CD4-positive, alpha-beta T cell (primary cell): ENCODE measurements around the gene DOCK4. TPM values are rescaled to one million over a fixed set of nuclear protein-coding genes. Genes with fewer than 3 reads are reported as not detected.

ENCODE experiments used
- ATAC-seq: fragments of 200-7000 bp; cut with Tn5 transposase; one replicate; pipeline ENCODE4 v1.10.0; 2022; ENCODE audit warnings: mild to moderate bottlenecking; ENCODE audit not compliant: poor library complexity
- CTCF ChIA-PET: fragments of 350-600 bp; sonication (Branson Sonifier 250); formaldehyde crosslinking; loops from one replicate; lab custom pipeline; 2021; ENCODE audit warnings: antibody characterized with exemption, inconsistent platforms; lab: Charles Lee
- POLR2A ChIA-PET: fragments of 350-600 bp; sonication (Branson Sonifier 250); formaldehyde crosslinking; loops from one replicate; lab custom pipeline; 2021; ENCODE audit warnings: antibody characterized with exemption, inconsistent platforms; lab: Charles Lee
- DNase-seq, 14 experiments: peaks; one replicate each; pipeline ENCODE4 v3.0.0-alpha.2; 2013 to 2020; ENCODE audit warnings: mixed read lengths in 2 of 14
- H3K27ac ChIP-seq, 2 donors: one replicate each; pipeline versions ENCODE4 v1.5.1 to v1.7.0; 2013; ENCODE audit warnings: low read length in 2 of 2, low read depth in 1 of 2, mild to moderate bottlenecking in 1 of 2
- H3K27me3 ChIP-seq, 2 experiments: 1 replicate in 1 of 2; 2 replicates in 1 of 2; pipeline versions ENCODE4 v1.6.1 to v1.7.0; 2013; ENCODE audit warnings: low read length in 2 of 2, control low read depth in 1 of 2, mild to moderate bottlenecking in 1 of 2, moderate library complexity in 1 of 2; ENCODE audit not compliant: insufficient read depth in 2 of 2, control insufficient read depth in 1 of 2
- H3K36me3 ChIP-seq: one replicate; pipeline ENCODE4 v1.6.1; 2013; ENCODE audit warnings: low read length, control low read depth; ENCODE audit not compliant: insufficient read depth
- H3K4me1 ChIP-seq: one replicate; pipeline ENCODE4 v1.6.1; 2013; ENCODE audit warnings: low read length, control low read depth; ENCODE audit not compliant: insufficient read depth
- H3K4me3 ChIP-seq: one replicate; pipeline ENCODE4 v1.5.1; 2013; ENCODE audit warnings: mild to moderate bottlenecking, low read length, moderate library complexity
- H3K9me3 ChIP-seq, 2 experiments: 1 replicate in 1 of 2; 2 replicates in 1 of 2; pipeline versions ENCODE4 v1.6.1 to v1.7.0; 2013; ENCODE audit warnings: low read length in 2 of 2, mild to moderate bottlenecking in 2 of 2, control low read depth in 1 of 2, moderate library complexity in 1 of 2; ENCODE audit not compliant: control insufficient read depth in 1 of 2, insufficient read depth in 1 of 2
- H3K27ac Mint-ChIP-seq: one replicate; pipeline ENCODE4 v1.8.0; 2020; ENCODE audit warnings: mixed read lengths
- H3K27me3 Mint-ChIP-seq: one replicate; pipeline ENCODE4 v1.8.0; 2021; ENCODE audit warnings: mixed read lengths
- H3K36me3 Mint-ChIP-seq: one replicate; pipeline ENCODE4 v1.8.0; 2021; ENCODE audit warnings: low read depth, mixed read lengths
- H3K4me1 Mint-ChIP-seq: one replicate; pipeline ENCODE4 v1.8.0; 2021; ENCODE audit warnings: low read depth, mixed read lengths
- H3K4me3 Mint-ChIP-seq: one replicate; pipeline ENCODE4 v1.8.0; 2020; ENCODE audit warnings: mild to moderate bottlenecking, mixed read lengths
- H3K9me3 Mint-ChIP-seq: one replicate; pipeline ENCODE4 v1.8.0; 2020; ENCODE audit warnings: mixed read lengths
- intact Hi-C, 2 experiments: fragments of 100-400 bp; cut with DNase I in 1 of 2; cut with micrococcal nuclease in 1 of 2; formaldehyde crosslinking; loops; one replicate each; pipeline versions ENCODE4 v1.15.1 to v1.9.0; 2023 to 2025; cut with DNase I, micrococcal nuclease
- total RNA-seq, 174 experiments: library from RNA in 2 of 174; stranded (reverse) in 2 of 174; gene quantifications; one replicate each; pipeline ENCODE4 v1.2.3 and lab custom pipeline; 2021 to 2026
- TF ChIP-seq, protein P1 (sequence below): fragments of 200-600 bp; IDR thresholded peaks from one replicate; pipeline ENCODE4 v1.8.0; 2022; ENCODE audit warnings: antibody characterized with exemption, mild to moderate bottlenecking

DOCK4 gene
- total RNA-seq, 2 experiments from 2014 or later, result 0.31 to 0.38 TPM

DNA sequence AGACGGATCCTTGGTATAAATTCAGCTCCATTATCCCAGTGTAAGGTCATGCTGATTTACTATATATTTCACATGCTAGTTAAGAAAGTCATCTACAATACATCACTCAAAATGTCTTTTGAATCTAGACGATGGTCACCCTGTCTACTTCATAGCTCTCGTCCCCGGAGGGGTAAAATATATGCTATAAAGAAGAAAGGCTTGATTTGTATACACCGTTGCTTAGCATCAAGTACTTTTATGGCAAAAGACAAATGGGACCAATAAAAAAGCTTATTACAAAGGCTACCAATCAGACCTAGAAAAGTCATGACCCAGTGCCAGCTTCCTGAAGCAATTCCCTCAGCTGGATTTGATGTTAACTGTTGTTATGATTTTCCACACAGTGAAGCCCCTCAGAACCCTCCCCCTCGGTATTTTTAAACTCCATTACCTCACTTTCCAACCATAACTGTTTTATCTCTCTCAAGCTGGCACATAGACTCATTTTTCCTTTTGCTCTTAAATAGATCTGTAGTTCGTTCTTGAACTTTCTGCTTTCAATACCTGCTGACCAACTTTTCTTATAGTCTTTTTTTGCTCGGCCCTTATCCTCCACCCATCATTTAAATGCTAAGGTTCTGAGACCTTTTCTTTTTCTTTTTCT lies 104.9 kb downstream of the DOCK4 start:
- H3K27me3 Mint-ChIP-seq, result no peaks in the 10 kb centered on the region
- no peak for ATAC-seq
- no peaks in the 10 kb centered on the region for H3K9me3 ChIP-seq
- CTCF ChIA-PET, result no interaction called here
- no peaks in the 10 kb centered on the region for H3K4me1 Mint-ChIP-seq
- H3K27ac ChIP-seq, result no peak overlapping the region
- TF ChIP-seq, protein P1, sequence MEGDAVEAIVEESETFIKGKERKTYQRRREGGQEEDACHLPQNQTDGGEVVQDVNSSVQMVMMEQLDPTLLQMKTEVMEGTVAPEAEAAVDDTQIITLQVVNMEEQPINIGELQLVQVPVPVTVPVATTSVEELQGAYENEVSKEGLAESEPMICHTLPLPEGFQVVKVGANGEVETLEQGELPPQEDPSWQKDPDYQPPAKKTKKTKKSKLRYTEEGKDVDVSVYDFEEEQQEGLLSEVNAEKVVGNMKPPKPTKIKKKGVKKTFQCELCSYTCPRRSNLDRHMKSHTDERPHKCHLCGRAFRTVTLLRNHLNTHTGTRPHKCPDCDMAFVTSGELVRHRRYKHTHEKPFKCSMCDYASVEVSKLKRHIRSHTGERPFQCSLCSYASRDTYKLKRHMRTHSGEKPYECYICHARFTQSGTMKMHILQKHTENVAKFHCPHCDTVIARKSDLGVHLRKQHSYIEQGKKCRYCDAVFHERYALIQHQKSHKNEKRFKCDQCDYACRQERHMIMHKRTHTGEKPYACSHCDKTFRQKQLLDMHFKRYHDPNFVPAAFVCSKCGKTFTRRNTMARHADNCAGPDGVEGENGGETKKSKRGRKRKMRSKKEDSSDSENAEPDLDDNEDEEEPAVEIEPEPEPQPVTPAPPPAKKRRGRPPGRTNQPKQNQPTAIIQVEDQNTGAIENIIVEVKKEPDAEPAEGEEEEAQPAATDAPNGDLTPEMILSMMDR, result no peak
- no peak overlapping the region for H3K4me3 Mint-ChIP-seq
- intact Hi-C loops, result no loop called here
- no peaks in the 10 kb centered on the region for H3K36me3 ChIP-seq
- POLR2A ChIA-PET, result no interaction called here
- no peak overlapping the region for H3K4me3 ChIP-seq
- no peaks in the 10 kb centered on the region for H3K9me3 Mint-ChIP-seq
- H3K36me3 Mint-ChIP-seq, result no peaks in the 10 kb centered on the region
- no peaks in the 10 kb centered on the region for H3K27me3 ChIP-seq
- DNase-seq, result no peak
- H3K27ac Mint-ChIP-seq, result no peak overlapping the region
- H3K4me1 ChIP-seq, result no peaks in the 10 kb centered on the region

DNA sequence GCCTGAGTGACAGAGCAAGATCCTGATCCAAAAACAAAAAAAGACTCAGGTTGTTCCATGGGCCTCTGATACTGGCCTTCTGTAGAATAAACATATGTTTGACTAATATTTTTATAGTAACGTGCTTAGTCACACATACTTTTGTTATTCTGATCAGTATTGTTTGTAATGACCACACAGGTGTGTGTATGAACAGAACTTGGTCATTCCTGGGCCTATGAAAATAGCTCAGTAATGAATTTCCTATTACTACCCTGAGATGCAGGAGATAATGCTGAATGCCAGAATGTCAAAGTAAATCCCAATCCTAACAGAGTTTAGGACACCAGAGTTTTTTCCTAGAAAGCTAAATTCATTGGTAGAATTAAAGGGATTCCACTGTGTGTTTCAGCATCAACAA lies 108.7 kb downstream of the DOCK4 start:
- H3K9me3 Mint-ChIP-seq, result no peaks in the 10 kb centered on the region
- H3K4me1 Mint-ChIP-seq, result no peaks in the 10 kb centered on the region
- H3K27me3 Mint-ChIP-seq, result no peaks in the 10 kb centered on the region
- no peak overlapping the region for H3K4me3 ChIP-seq
- ChIA-PET POLR2A (no interaction called here), CTCF (no interaction called here)
- no peaks in the 10 kb centered on the region for H3K36me3 Mint-ChIP-seq
- H3K36me3 ChIP-seq, result no peaks in the 10 kb centered on the region
- no peaks in the 10 kb centered on the region for H3K9me3 ChIP-seq
- H3K4me1 ChIP-seq, result no peaks in the 10 kb centered on the region
- H3K27ac ChIP-seq, result no peak overlapping the region
- no peak overlapping the region for H3K27ac Mint-ChIP-seq
- H3K4me3 Mint-ChIP-seq, result no peak overlapping the region
- intact Hi-C loops, result no loop called here
- DNase-seq (no peak), ATAC-seq (no peak)
- TF ChIP-seq, protein P1, result no peak
- H3K27me3 ChIP-seq, result no peaks in the 10 kb centered on the region

DNA sequence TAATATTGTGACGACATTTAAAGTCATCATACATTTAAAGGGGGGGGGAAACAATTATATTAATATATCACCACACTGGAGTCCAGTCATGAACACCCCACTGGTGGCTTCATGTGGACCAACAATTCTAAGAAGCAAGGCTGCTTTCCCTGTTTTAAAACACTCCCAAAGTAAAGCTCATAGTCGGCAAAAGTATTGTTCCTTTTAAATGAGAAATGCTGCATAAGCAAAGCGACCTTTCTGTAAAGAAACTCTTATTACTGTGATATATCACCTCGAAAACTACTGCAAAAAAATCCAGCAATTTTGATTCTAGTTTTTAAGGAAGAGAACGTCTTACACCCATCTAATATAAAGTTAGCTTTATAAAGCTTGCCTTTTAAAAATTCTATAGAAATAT lies 112.8 kb downstream of the DOCK4 start:
- POLR2A ChIA-PET, result no interaction called here
- H3K9me3 Mint-ChIP-seq, result no peaks in the 10 kb centered on the region
- intact Hi-C loops, result no loop called here
- CTCF ChIA-PET, result interaction anchor here (1.6 kb wide), 1 partner anchor 10 kb away, joined by 3 read pairs; no protein-coding TSS in a partner anchor
- no peak for ATAC-seq
- no peak overlapping the region for H3K27ac Mint-ChIP-seq
- TF ChIP-seq, protein P1, result no peak
- no peaks in the 10 kb centered on the region for H3K36me3 Mint-ChIP-seq
- Histone ChIP-seq H3K4me3 (no peak overlapping the region), H3K27ac (no peak overlapping the region), H3K4me1 (no peaks in the 10 kb centered on the region), H3K36me3 (no peaks in the 10 kb centered on the region), H3K9me3 (no peaks in the 10 kb centered on the region), H3K27me3 (no peaks in the 10 kb centered on the region)
- no peaks in the 10 kb centered on the region for H3K27me3 Mint-ChIP-seq
- DNase-seq, result no peak
- no peak overlapping the region for H3K4me3 Mint-ChIP-seq
- no peaks in the 10 kb centered on the region for H3K4me1 Mint-ChIP-seq
